ENCODE measurements around the gene ACKR1.

GRCh38 chr1:159180516-159180915 is 24.2 kb upstream of the ACKR1 start:
- TF ChIP-seq POLR2A (IDR thresholded peaks at IDR 0.05; ENCODE audit: low read length) (no peak), GATA1 (IDR thresholded peaks at IDR 0.05; ENCODE audit: low read depth, low read length) (no peak)

Measured in erythroblast (primary cell).